IMR-90 (cell line): ENCODE data around the gene SCFD2. TPM values are rescaled to one million over a fixed set of nuclear protein-coding genes. Genes with fewer than 3 reads are reported as not detected.

Source experiments
- ATAC-seq: fragments of 200-7000 bp; cut with Tn5 transposase; 2 replicates; pipeline ENCODE4 v1.9.1; 2020; ENCODE audit warnings: low read depth, mild to moderate bottlenecking, moderate library complexity
- BruUV-seq: library from RNA; stranded (reverse); fragments of 400-500 nt; replicated peaks from 2 replicates; lab custom pipeline; 2021; lab: Mats Ljungman, UMichigan
- CTCF ChIA-PET: fragments of 300-600 bp; formaldehyde crosslinking; extraction: SDS; loops from one replicate; lab custom pipeline; 2021; ENCODE audit warnings: antibody characterized with exemption; lab: Yijun Ruan, JAX
- POLR2A ChIA-PET: fragments of 300-600 bp; sonication (Branson Sonifier 250); formaldehyde crosslinking; loops from one replicate; lab custom pipeline; 2022; ENCODE audit warnings: antibody characterized with exemption; ENCODE audit not compliant: unreplicated experiment; lab: Charles Lee
- DNase-seq: peaks from one replicate; pipeline ENCODE4 v3.0.0; 2013
- H2AFZ ChIP-seq: replicated peaks from 2 replicates; pipeline ENCODE3; 2013; ENCODE audit warnings: low read length, mild to moderate bottlenecking; ENCODE audit not compliant: poor library complexity
- H2AK5ac ChIP-seq: 2 replicates; pipeline ENCODE4 v1.6.1; 2013; ENCODE audit warnings: low read depth, low read length, inconsistent platforms
- H2AK9ac ChIP-seq: replicated peaks from 2 replicates; pipeline ENCODE3; 2013; ENCODE audit warnings: mild to moderate bottlenecking, low read depth, low read length, moderate library complexity; ENCODE audit not compliant: poor library complexity
- H2BK120ac ChIP-seq: 2 replicates; pipeline ENCODE4 v1.6.1; 2013; ENCODE audit warnings: low read depth, low read length, inconsistent platforms
- H2BK15ac ChIP-seq: 3 replicates; pipeline ENCODE4 v1.6.1; 2013; ENCODE audit warnings: low read depth, low read length, inconsistent platforms
- H2BK20ac ChIP-seq: 2 replicates; pipeline ENCODE4 v1.6.1; 2013; ENCODE audit warnings: low read depth, mild to moderate bottlenecking, inconsistent platforms, low read length, moderate library complexity
- H2BK5ac ChIP-seq: 2 replicates; pipeline ENCODE4 v1.6.1; 2013; ENCODE audit warnings: mild to moderate bottlenecking, low read depth, low read length, inconsistent platforms; ENCODE audit not compliant: poor library complexity, severe bottlenecking
- H3K14ac ChIP-seq: replicated peaks from 2 replicates; pipeline ENCODE4 v1.6.1; 2013; ENCODE audit warnings: low read depth, low read length, inconsistent platforms
- H3K18ac ChIP-seq: 2 replicates; pipeline ENCODE4 v1.6.1; 2013; ENCODE audit warnings: low read depth, low read length, control low read depth
- H3K23ac ChIP-seq: 2 replicates; pipeline ENCODE4 v1.6.1; 2013; ENCODE audit warnings: low read depth, low read length, inconsistent platforms
- H3K27ac ChIP-seq: 2 replicates; pipeline ENCODE4 v1.5.1; 2013; ENCODE audit warnings: mild to moderate bottlenecking, control low read depth, low read length; ENCODE audit not compliant: insufficient read depth
- H3K27me3 ChIP-seq: 2 replicates; pipeline ENCODE4 v1.6.1; 2013; ENCODE audit warnings: low read length; ENCODE audit not compliant: control insufficient read depth, insufficient read depth
- H3K36me3 ChIP-seq: 2 replicates; pipeline ENCODE4 v1.6.1; 2013; ENCODE audit warnings: low read length, mixed read lengths; ENCODE audit not compliant: control insufficient read depth, insufficient read depth
- H3K4ac ChIP-seq: 2 replicates; pipeline ENCODE4 v1.6.1; 2013; ENCODE audit warnings: low read depth, low read length, inconsistent platforms
- H3K4me1 ChIP-seq: 2 replicates; pipeline ENCODE4 v1.6.1; 2013; ENCODE audit warnings: low read length, mixed read lengths; ENCODE audit not compliant: control insufficient read depth, insufficient read depth
- H3K4me2 ChIP-seq: 2 replicates; pipeline ENCODE4 v1.6.1; 2013; ENCODE audit warnings: low read depth, mild to moderate bottlenecking, control low read depth, low read length, moderate library complexity
- H3K4me3 ChIP-seq: 2 replicates; pipeline ENCODE4 v1.5.1; 2013; ENCODE audit warnings: low read depth, mild to moderate bottlenecking, control low read depth, low read length, moderate library complexity; ENCODE audit not compliant: insufficient read depth
- H3K56ac ChIP-seq: 2 replicates; pipeline ENCODE4 v1.6.1; 2013; ENCODE audit warnings: low read length, inconsistent platforms; ENCODE audit not compliant: insufficient read depth; ENCODE audit errors: extremely low read depth
- H3K79me1 ChIP-seq, 2 experiments: 2 replicates each; pipeline ENCODE4 v1.6.1; 2013; ENCODE audit warnings: low read length in 2 of 2, inconsistent platforms in 1 of 2, low read depth in 1 of 2
- H3K9ac ChIP-seq: 2 replicates; pipeline ENCODE4 v1.6.1; 2013; ENCODE audit warnings: low read depth, low read length, control low read depth
- H3K9me1 ChIP-seq: 2 replicates; pipeline ENCODE4 v1.6.1; 2013; ENCODE audit warnings: low read length, inconsistent platforms; ENCODE audit not compliant: insufficient read depth
- H3K9me3 ChIP-seq: 2 replicates; pipeline ENCODE4 v1.6.1; 2013; ENCODE audit warnings: low read length; ENCODE audit not compliant: control insufficient read depth, insufficient read depth
- H4K20me1 ChIP-seq: 2 replicates; pipeline ENCODE4 v1.6.1; 2013; ENCODE audit warnings: low read length, inconsistent platforms; ENCODE audit not compliant: insufficient read depth
- H4K5ac ChIP-seq: 2 replicates; pipeline ENCODE4 v1.6.1; 2013; ENCODE audit warnings: mild to moderate bottlenecking, low read depth, low read length, control low read depth
- H4K8ac ChIP-seq, 2 experiments: 2 replicates each; pipeline ENCODE4 v1.6.1; 2013; ENCODE audit warnings: low read depth in 2 of 2, low read length in 2 of 2, control low read depth in 1 of 2, inconsistent platforms in 1 of 2
- H4K91ac ChIP-seq: 2 replicates; pipeline ENCODE4 v1.6.1; 2013; ENCODE audit warnings: low read depth, low read length, inconsistent platforms; ENCODE audit not compliant: insufficient read depth
- BHLHE40 ChIP-seq: fragments of 150-350 bp; IDR thresholded peaks from 2 replicates; pipeline ENCODE4 v1.6.1; 2016; ENCODE audit warnings: mild to moderate bottlenecking, low read depth, low read length
- CEBPB ChIP-seq: IDR thresholded peaks from 2 replicates; pipeline ENCODE4 v1.6.1; 2012; ENCODE audit warnings: low read depth, low read length, improper control_type of control experiment
- CHD1 ChIP-seq: IDR thresholded peaks from 2 replicates; pipeline ENCODE4 v1.6.1; 2012; ENCODE audit warnings: low read depth, low read length, improper control_type of control experiment
- CTCF ChIP-seq: conservative IDR thresholded peaks from 2 replicates; pipeline ENCODE4 v1.5.1; 2012; ENCODE audit warnings: mild to moderate bottlenecking, low read depth, low read length, improper control_type of control experiment
- ELK1 ChIP-seq: fragments of 150-350 bp; IDR thresholded peaks from 2 replicates; pipeline ENCODE4 v1.6.1; 2016; ENCODE audit warnings: low read depth, mild to moderate bottlenecking, low read length, moderate library complexity, borderline replicate concordance
- FOS ChIP-seq: fragments of 150-350 bp; IDR thresholded peaks from 2 replicates; pipeline ENCODE4 v1.6.1; 2016; ENCODE audit warnings: low read depth, low read length
- MAFK ChIP-seq: IDR thresholded peaks from 2 replicates; pipeline ENCODE4 v1.6.1; 2012; ENCODE audit warnings: low read depth, low read length, improper control_type of control experiment
- MAZ ChIP-seq: IDR thresholded peaks from 2 replicates; pipeline ENCODE4 v1.6.1; 2012; ENCODE audit warnings: low read depth, mild to moderate bottlenecking, low read length, improper control_type of control experiment, moderate library complexity, borderline replicate concordance
- MXI1 ChIP-seq: IDR thresholded peaks from 2 replicates; pipeline ENCODE4 v1.6.1; 2012; ENCODE audit warnings: low read depth, mild to moderate bottlenecking, low read length, moderate library complexity, borderline replicate concordance
- NFE2L2 ChIP-seq: fragments of 150-350 bp; IDR thresholded peaks from 2 replicates; pipeline ENCODE4 v1.6.1; 2016; ENCODE audit warnings: low read depth, mild to moderate bottlenecking, low read length
- POLR2A ChIP-seq: IDR thresholded peaks from 2 replicates; pipeline ENCODE4 v1.6.1; 2012; ENCODE audit warnings: mild to moderate bottlenecking, low read depth, low read length
- RAD21 ChIP-seq: IDR thresholded peaks from 2 replicates; pipeline ENCODE4 v1.6.1; 2012; ENCODE audit warnings: low read length, improper control_type of control experiment
- RCOR1 ChIP-seq: IDR thresholded peaks from 2 replicates; pipeline ENCODE4 v1.6.1; 2012; ENCODE audit warnings: mild to moderate bottlenecking, low read length, improper control_type of control experiment; ENCODE audit not compliant: insufficient replicate concordance
- RFX5 ChIP-seq: IDR thresholded peaks from 2 replicates; pipeline ENCODE4 v1.8.0; 2012; ENCODE audit warnings: low read depth, mild to moderate bottlenecking, low read length, moderate library complexity
- SMC3 ChIP-seq: fragments of 150-350 bp; IDR thresholded peaks from 2 replicates; pipeline ENCODE4 v1.6.1; 2016; ENCODE audit warnings: low read depth, mild to moderate bottlenecking, antibody characterized with exemption, low read length, moderate library complexity
- USF2 ChIP-seq: fragments of 150-350 bp; IDR thresholded peaks from 2 replicates; pipeline ENCODE4 v1.6.1; 2017; ENCODE audit warnings: mild to moderate bottlenecking, antibody characterized with exemption, low read length, low read depth
- dilution Hi-C: fragments of 300-500 bp; cut with HindIII; formaldehyde crosslinking; loops from one replicate; pipeline ENCODE4 v1.14.3; 2018; ENCODE audit warnings: low sequenced_read_pairs; ENCODE audit not compliant: unreplicated experiment
- in situ Hi-C: fragments of 300-500 bp; cut with MboI; formaldehyde crosslinking; loops from 3 replicates; pipeline ENCODE4 v1.14.3; 2019; ENCODE audit warnings: low sequenced_read_pairs, inconsistent platforms, mixed read lengths
- intact Hi-C: fragments of 100-400 bp; cut with micrococcal nuclease; formaldehyde crosslinking; loops from 2 replicates; pipeline ENCODE4 v1.10.0; 2022
- polyA plus RNA-seq, 3 experiments: library from polyadenylated mRNA; depleted of rRNA; stranded (reverse); fragments of >200 nt; gene quantifications; 2 replicates each; pipeline ENCODE4 v1.2.3, GENCODE V29; 2012; ENCODE audit warnings: low replicate concordance in 1 of 3
- total RNA-seq: library from RNA; depleted of rRNA; stranded (reverse); fragments of >200 nt; gene quantifications from 2 replicates; pipeline ENCODE4 v1.2.3, GENCODE V29; 2012

The SCFD2 gene
- total and polyA plus RNA-seq, 2 of the 4 experiments (the other 2 are of a cell fraction) = 18.9 to 62.4 TPM

GRCh38 chr4:53205970-53206369 is 159.9 kb downstream of the SCFD2 start:
- ATAC-seq = no peak
- Histone ChIP-seq H3K4me2 (no peak overlapping the region), H3K14ac (no peak overlapping the region), H2AK5ac (no peak overlapping the region), H2BK20ac (no peak overlapping the region), H3K27me3 (no peaks in the 10 kb centered on the region), H3K9me1 (no peaks in the 10 kb centered on the region; the same call in 1 of the 2 replicates), H3K4ac (no peak overlapping the region), H3K27ac (no peak overlapping the region), H2AFZ (no peak overlapping the region), H2BK120ac (no peak overlapping the region), H2AK9ac (no peak overlapping the region), H4K5ac (no peak overlapping the region), H3K36me3 (no peaks in the 10 kb centered on the region; the same call in 1 of the 2 replicates), H3K23ac (no peak overlapping the region), H3K4me1 (no peaks in the 10 kb centered on the region), H3K4me3 (no peak overlapping the region), H3K9ac (no peak overlapping the region), H2BK5ac (no peak overlapping the region), H3K56ac (no peak overlapping the region), H3K79me1 (peaks cover 6 to 11% of the 10 kb centered on the region in 2 experiments; a peak in 1 of 4 replicates), H3K9me3 (no peaks in the 10 kb centered on the region), H3K18ac (no peak overlapping the region), H2BK15ac (no peak overlapping the region), H4K91ac (no peak overlapping the region), H4K20me1 (no peaks in the 10 kb centered on the region), H4K8ac (no peak overlapping the region)
- CTCF ChIA-PET = no interaction called here
- dilution Hi-C loops (no loop called here), intact Hi-C loops (loop anchor here (5.0 kb wide), 2 partner anchors 81 to 101 kb away; no protein-coding TSS in a partner anchor), in situ Hi-C loops (no loop called here)
- POLR2A ChIA-PET = interaction anchor here (0.7 kb wide), 1 partner anchor 346 kb away, joined by 3 read pairs; no protein-coding TSS in a partner anchor
- BruUV-seq = no TSS peak
- no peak for TF ChIP-seq MAFK
- no peak for TF ChIP-seq NFE2L2
- TF ChIP-seq FOS = no peak
- no peak for TF ChIP-seq USF2
- no peak for TF ChIP-seq SMC3
- no peak for TF ChIP-seq POLR2A
- no peak for TF ChIP-seq RFX5
- no peak for TF ChIP-seq MXI1
- TF ChIP-seq RAD21 = no peak
- no peak for TF ChIP-seq RCOR1
- TF ChIP-seq BHLHE40 = no peak
- TF ChIP-seq CEBPB = no peak
- no peak for TF ChIP-seq MAZ
- no peak for TF ChIP-seq CHD1
- no peak for TF ChIP-seq CTCF
- TF ChIP-seq ELK1 = no peak
- peak; percentile 36 for DNase-seq
